Trophoblast cell (in vitro differentiated cells and primary cell): ENCODE results near the gene DPF1.

Source experiments
- DNase-seq, 2 donors: peaks; one replicate each; pipeline ENCODE4 v3.0.0-alpha.2; 2016
- H2AFZ ChIP-seq: 2 replicates; pipeline ENCODE4 v1.6.1; 2013; ENCODE audit warnings: low read length, moderate library complexity, mild to moderate bottlenecking; ENCODE audit not compliant: insufficient read depth, poor library complexity
- H2AK5ac ChIP-seq: 2 replicates; pipeline ENCODE4 v1.6.1; 2013; ENCODE audit warnings: mild to moderate bottlenecking, low read length
- H2BK120ac ChIP-seq: 2 replicates; pipeline ENCODE4 v1.6.1; 2013; ENCODE audit warnings: low read length, mild to moderate bottlenecking, moderate library complexity; ENCODE audit not compliant: insufficient read depth, poor library complexity
- H2BK12ac ChIP-seq: 2 replicates; pipeline ENCODE4 v1.6.1; 2013; ENCODE audit warnings: mild to moderate bottlenecking, low read length, moderate library complexity
- H2BK5ac ChIP-seq: 2 replicates; pipeline ENCODE4 v1.6.1; 2013; ENCODE audit warnings: low read length, low read depth, moderate library complexity, mild to moderate bottlenecking; ENCODE audit not compliant: poor library complexity
- H3K14ac ChIP-seq: 2 replicates; pipeline ENCODE4 v1.6.1; 2013; ENCODE audit warnings: mild to moderate bottlenecking, low read length
- H3K18ac ChIP-seq: 2 replicates; pipeline ENCODE4 v1.6.1; 2013; ENCODE audit warnings: mild to moderate bottlenecking, low read length
- H3K23ac ChIP-seq: 2 replicates; pipeline ENCODE4 v1.6.1; 2013; ENCODE audit warnings: low read length
- H3K27ac ChIP-seq: 2 replicates; pipeline ENCODE4 v1.5.1; 2013; ENCODE audit warnings: low read depth, mild to moderate bottlenecking, inconsistent platforms, low read length, moderate library complexity
- H3K27me3 ChIP-seq: 2 replicates; pipeline ENCODE4 v1.6.1; 2013; ENCODE audit warnings: inconsistent platforms, mild to moderate bottlenecking, low read length, moderate library complexity; ENCODE audit not compliant: insufficient read depth
- H3K36me3 ChIP-seq, 2 experiments: 1 replicate in 1 of 2; 2 replicates in 1 of 2; pipeline ENCODE4 v1.6.1; 2013; ENCODE audit warnings: low read length in 2 of 2, mild to moderate bottlenecking in 2 of 2, moderate library complexity in 1 of 2; ENCODE audit not compliant: insufficient read depth in 2 of 2, control insufficient read depth in 1 of 2
- H3K4ac ChIP-seq: 2 replicates; pipeline ENCODE4 v1.6.1; 2013; ENCODE audit warnings: low read depth, mild to moderate bottlenecking, low read length, moderate library complexity
- H3K4me1 ChIP-seq, 2 experiments: 1 replicate in 1 of 2; 2 replicates in 1 of 2; pipeline ENCODE4 v1.6.1; 2013; ENCODE audit warnings: low read length in 2 of 2, mild to moderate bottlenecking in 2 of 2, moderate library complexity in 1 of 2; ENCODE audit not compliant: insufficient read depth in 2 of 2, control insufficient read depth in 1 of 2
- H3K4me2 ChIP-seq: 2 replicates; pipeline ENCODE4 v1.6.1; 2013; ENCODE audit warnings: inconsistent platforms, mild to moderate bottlenecking, low read length, moderate library complexity
- H3K4me3 ChIP-seq: 2 replicates; pipeline ENCODE4 v1.5.1; 2013; ENCODE audit warnings: mild to moderate bottlenecking, low read depth, low read length, inconsistent platforms
- H3K79me1 ChIP-seq: one replicate; pipeline ENCODE4 v1.6.1; 2013; ENCODE audit warnings: low read length
- H3K79me2 ChIP-seq: 2 replicates; pipeline ENCODE4 v1.6.1; 2013; ENCODE audit warnings: low read length, mild to moderate bottlenecking; ENCODE audit not compliant: control insufficient read depth, insufficient read depth, poor library complexity
- H3K9ac ChIP-seq: 2 replicates; pipeline ENCODE4 v1.6.1; 2013; ENCODE audit warnings: mild to moderate bottlenecking, low read length
- H3K9me3 ChIP-seq: 2 replicates; pipeline ENCODE4 v1.6.1; 2013; ENCODE audit warnings: low read depth, mild to moderate bottlenecking, control low read depth, inconsistent platforms, low read length; ENCODE audit not compliant: insufficient read depth
- H4K12ac ChIP-seq: 2 replicates; pipeline ENCODE4 v1.6.1; 2013; ENCODE audit warnings: low read depth, mild to moderate bottlenecking, low read length, moderate library complexity
- H4K8ac ChIP-seq: 2 replicates; pipeline ENCODE4 v1.6.1; 2013; ENCODE audit warnings: low read depth, mild to moderate bottlenecking, low read length, moderate library complexity
- H4K91ac ChIP-seq: one replicate; pipeline ENCODE4 v1.6.1; 2013; ENCODE audit warnings: low read depth, mild to moderate bottlenecking, low read length, moderate library complexity
- WGBS: extraction: QIAGEN DNeasy Blood & Tissue Kit; methylation state at CpG from one replicate; pipeline ENCODE4 v1.1.7; 2013; ENCODE audit warnings: missing lambda C conversion rate; ENCODE audit not compliant: insufficient read length, insufficient coverage; ENCODE audit errors: extremely low coverage; 5-methylcytosine and 5-hydroxymethylcytosine counted together

The DPF1 gene

DNA sequence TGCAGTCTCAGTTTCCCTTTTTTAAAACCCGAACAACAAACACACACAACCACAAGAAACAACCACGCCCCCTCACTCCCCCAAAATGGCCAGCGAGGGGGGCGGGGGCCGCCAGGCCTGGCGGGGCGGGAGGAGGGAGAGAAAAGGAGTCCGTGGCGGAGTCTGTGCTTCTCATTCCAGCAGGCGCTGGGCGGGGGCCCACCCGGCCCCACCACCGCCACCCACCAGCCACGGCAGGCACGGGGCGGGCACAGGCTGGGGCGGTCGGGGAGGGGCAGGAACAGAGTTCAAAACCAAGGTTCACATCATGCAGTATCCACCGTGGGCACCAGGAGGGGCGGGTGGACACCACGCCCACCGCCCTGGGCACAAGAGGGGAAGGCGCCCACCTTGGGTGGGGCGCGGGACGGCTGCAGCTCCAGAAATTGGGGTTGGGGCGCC lies 12.9 kb downstream of the DPF1 start:
- Histone ChIP-seq H4K12ac (no peak overlapping the region), H2BK120ac (no peak overlapping the region), H3K23ac (no peak overlapping the region), H2BK5ac (no peak overlapping the region), H3K4me3 (no peak overlapping the region), H2BK12ac (no peak overlapping the region), H3K4me2 (peak overlapping the region; percentile 29), H4K8ac (no peak overlapping the region), H3K79me2 (no peaks in the 10 kb centered on the region), H2AFZ (no peak overlapping the region), H3K36me3 (peaks cover 2 to 3% of the 10 kb centered on the region in 2 experiments), H4K91ac (no peak overlapping the region), H3K18ac (no peak overlapping the region), H3K79me1 (no peaks in the 10 kb centered on the region), H3K27ac (no peak overlapping the region), H3K9me3 (no peaks in the 10 kb centered on the region), H3K4ac (no peak overlapping the region), H3K14ac (no peak overlapping the region), H3K9ac (no peak overlapping the region), H3K4me1 (peaks cover 7 to 8% of the 10 kb centered on the region in 2 experiments), H2AK5ac (no peak overlapping the region), H3K27me3 (peaks cover 27% of the 10 kb centered on the region)
- WGBS: no CpG with 5 or more reads among the region's 27 CpGs
- DNase-seq: no peak

DNA sequence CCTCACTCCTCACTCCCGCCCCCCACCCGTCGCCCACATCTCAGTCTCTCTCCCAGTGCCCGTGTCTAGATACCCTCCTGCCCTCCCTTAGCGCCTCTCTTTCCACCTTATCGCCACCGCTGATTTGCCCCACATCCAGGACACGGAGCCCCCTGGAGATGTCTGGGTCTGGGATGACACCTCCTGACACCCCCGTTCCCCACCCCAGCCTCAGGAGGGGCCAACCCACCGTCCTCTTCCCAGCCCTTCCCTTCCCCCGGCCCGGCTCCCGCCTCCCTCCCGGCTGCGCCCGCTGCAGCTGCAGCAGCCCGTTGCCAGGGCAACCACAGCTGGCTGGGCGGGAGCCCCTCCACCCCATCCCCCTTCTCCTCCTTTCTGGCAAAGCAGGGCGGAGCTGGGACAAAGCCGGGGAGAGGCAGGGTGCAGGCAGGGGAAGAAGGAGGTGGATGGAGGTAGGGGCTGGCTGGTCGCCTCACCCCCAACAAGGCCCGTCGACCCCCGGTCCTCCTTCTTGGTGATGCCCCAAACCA lies 13.5 kb downstream of the DPF1 start:
- H3K9ac ChIP-seq: no peak overlapping the region
- no peaks in the 10 kb centered on the region for H3K79me1 ChIP-seq
- H3K27ac ChIP-seq: no peak overlapping the region
- no peak overlapping the region for H2BK120ac ChIP-seq
- peaks cover 27% of the 10 kb centered on the region for H3K27me3 ChIP-seq
- H3K23ac ChIP-seq: no peak overlapping the region
- no peak overlapping the region for H2BK12ac ChIP-seq
- no peak overlapping the region for H2AFZ ChIP-seq
- H3K14ac ChIP-seq: no peak overlapping the region
- H2AK5ac ChIP-seq: no peak overlapping the region
- H4K8ac ChIP-seq: no peak overlapping the region
- H2BK5ac ChIP-seq: no peak overlapping the region
- no CpG with 5 or more reads among the region's 24 CpGs for WGBS
- H3K9me3 ChIP-seq: no peaks in the 10 kb centered on the region
- H3K4me1 ChIP-seq: peaks cover 7 to 11% of the 10 kb centered on the region in 2 experiments
- H4K91ac ChIP-seq: no peak overlapping the region
- DNase-seq: no peak
- no peaks in the 10 kb centered on the region for H3K79me2 ChIP-seq
- peak overlapping the region; percentile 13 for H3K4me2 ChIP-seq
- no peak overlapping the region for H4K12ac ChIP-seq
- H3K36me3 ChIP-seq: peaks cover 2 to 3% of the 10 kb centered on the region in 2 experiments
- H3K4ac ChIP-seq: no peak overlapping the region
- H3K18ac ChIP-seq: no peak overlapping the region
- H3K4me3 ChIP-seq: no peak overlapping the region

DNA sequence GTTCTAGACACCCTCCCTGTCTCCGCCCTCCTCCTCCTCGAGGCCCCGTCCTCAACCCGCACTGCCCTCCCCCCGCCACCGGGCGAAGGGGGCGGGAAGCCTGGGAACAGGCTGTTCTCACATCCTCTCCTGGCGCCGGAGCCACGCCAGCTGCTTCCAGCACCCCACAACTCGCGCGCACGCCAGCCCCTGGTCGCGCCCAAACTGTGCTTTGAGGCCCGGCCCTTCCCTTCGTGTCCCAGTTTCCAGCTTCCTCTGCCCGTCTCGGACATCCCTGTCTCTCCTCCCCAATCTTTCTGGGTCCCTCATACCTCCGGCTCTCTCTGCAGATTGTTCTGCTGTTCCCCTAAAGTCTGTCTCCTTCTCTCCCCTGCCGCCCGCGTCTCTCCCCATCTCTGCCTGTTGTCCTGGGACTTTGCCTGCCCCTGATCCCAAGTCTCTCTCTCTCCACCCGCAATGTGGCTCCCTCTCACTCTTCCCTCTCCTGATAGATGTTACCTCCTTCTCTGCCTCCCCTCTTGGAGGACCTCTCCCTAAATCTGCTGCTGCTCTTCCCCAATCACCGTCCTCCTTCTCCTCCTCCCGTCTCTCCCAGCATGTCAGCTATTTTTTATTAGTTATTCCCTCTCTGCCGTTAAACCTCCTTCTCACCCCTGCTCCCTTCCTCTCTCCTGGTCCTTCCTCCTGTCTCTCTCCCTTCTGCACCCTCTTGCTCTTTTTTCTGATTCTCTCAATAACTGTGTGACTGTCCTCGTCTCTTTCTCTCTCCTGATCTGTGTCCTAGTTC lies 14.2 kb downstream of the DPF1 start:
- H3K79me1 ChIP-seq: no peaks in the 10 kb centered on the region
- no peak overlapping the region for H4K91ac ChIP-seq
- DNase-seq: peak in 1 of 2 donors; percentile 45
- no peak overlapping the region for H3K23ac ChIP-seq
- no peak overlapping the region for H2BK120ac ChIP-seq
- H4K8ac ChIP-seq: no peak overlapping the region
- peak overlapping the region; percentile 25 for H2AFZ ChIP-seq
- no peak overlapping the region for H2BK12ac ChIP-seq
- no peaks in the 10 kb centered on the region for H3K9me3 ChIP-seq
- no peak overlapping the region for H2AK5ac ChIP-seq
- H3K4me2 ChIP-seq: peak overlapping the region; percentile 19
- no peak overlapping the region for H3K14ac ChIP-seq
- H3K18ac ChIP-seq: no peak overlapping the region
- no peak overlapping the region for H3K4ac ChIP-seq
- WGBS: no CpG with 5 or more reads among the region's 30 CpGs
- no peak overlapping the region for H3K9ac ChIP-seq
- H3K4me3 ChIP-seq: no peak overlapping the region
- peaks cover 2 to 3% of the 10 kb centered on the region in 2 experiments for H3K36me3 ChIP-seq
- H3K27me3 ChIP-seq: peaks cover 27% of the 10 kb centered on the region
- H3K79me2 ChIP-seq: no peaks in the 10 kb centered on the region
- no peak overlapping the region for H2BK5ac ChIP-seq
- H3K4me1 ChIP-seq: peaks cover 7 to 11% of the 10 kb centered on the region in 2 experiments
- no peak overlapping the region for H3K27ac ChIP-seq
- no peak overlapping the region for H4K12ac ChIP-seq

DNA sequence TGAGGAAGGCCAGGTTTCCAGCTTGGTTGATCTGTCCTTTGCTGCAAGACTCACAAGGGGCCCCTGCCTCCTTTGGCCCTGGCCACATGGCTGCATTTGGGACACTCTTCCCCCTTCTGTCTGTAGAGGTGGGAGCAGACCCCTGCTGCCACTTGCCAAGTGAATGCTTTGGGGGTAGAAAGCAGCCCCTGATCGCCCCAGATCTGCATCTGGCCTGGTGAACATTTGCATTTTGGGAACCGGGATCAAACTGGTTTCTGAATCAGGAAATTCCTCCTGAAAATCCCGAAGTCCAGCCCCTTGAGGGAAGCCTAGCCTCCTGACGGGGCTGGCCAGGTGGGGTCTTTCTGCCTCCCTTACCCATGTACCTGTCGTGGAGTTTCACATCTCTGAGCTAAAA lies 14.9 kb downstream of the DPF1 start:
- WGBS: no CpG with 5 or more reads among the region's 5 CpGs
- Histone ChIP-seq H4K12ac (no peak overlapping the region), H2AFZ (no peak overlapping the region), H2BK120ac (no peak overlapping the region), H3K79me1 (no peaks in the 10 kb centered on the region), H2AK5ac (no peak overlapping the region), H3K27me3 (peaks cover 27% of the 10 kb centered on the region), H3K4me1 (peaks cover 7 to 11% of the 10 kb centered on the region in 2 experiments), H3K9me3 (no peaks in the 10 kb centered on the region), H3K9ac (no peak overlapping the region), H3K14ac (no peak overlapping the region), H4K91ac (no peak overlapping the region), H3K27ac (no peak overlapping the region), H3K4me2 (no peak overlapping the region), H3K4me3 (no peak overlapping the region), H3K36me3 (peaks cover under 1 to 3% of the 10 kb centered on the region in 2 experiments), H2BK5ac (no peak overlapping the region), H3K18ac (no peak overlapping the region), H4K8ac (no peak overlapping the region), H3K79me2 (no peaks in the 10 kb centered on the region), H2BK12ac (no peak overlapping the region), H3K23ac (no peak overlapping the region), H3K4ac (no peak overlapping the region)
- DNase-seq: no peak
